ENCODE results near the gene EPHB2.

Gene EPHB2

DNA sequence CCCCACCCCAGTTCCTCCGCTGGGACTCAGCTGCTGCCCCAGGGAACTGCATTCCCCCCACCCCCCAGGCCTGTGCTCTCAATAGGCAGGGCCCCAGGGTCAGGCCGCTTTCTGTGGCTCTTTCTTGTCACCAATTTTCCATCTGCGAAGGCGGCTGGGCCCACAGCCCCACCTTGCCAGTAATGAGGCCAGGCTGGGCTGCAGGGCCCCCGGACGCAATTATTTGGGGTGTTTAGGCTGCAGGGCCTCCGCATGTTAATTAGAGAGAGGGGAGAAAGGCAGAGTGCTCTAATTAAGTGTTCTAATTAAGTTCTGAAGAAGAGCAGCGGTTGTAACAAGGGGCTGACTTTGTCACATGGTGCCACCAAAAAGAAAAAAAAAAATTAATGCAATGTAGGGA lies 71.8 kb downstream of the EPHB2 start:
- no peak for DNase-seq

DNA sequence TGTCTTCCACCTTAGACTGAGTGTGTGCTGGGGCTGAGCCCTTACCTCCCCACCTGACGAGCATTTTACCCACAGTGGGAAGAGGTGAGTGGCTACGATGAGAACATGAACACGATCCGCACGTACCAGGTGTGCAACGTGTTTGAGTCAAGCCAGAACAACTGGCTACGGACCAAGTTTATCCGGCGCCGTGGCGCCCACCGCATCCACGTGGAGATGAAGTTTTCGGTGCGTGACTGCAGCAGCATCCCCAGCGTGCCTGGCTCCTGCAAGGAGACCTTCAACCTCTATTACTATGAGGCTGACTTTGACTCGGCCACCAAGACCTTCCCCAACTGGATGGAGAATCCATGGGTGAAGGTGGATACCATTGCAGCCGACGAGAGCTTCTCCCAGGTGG lies 73.7 kb downstream of the EPHB2 start:
- no peak for DNase-seq

DNA sequence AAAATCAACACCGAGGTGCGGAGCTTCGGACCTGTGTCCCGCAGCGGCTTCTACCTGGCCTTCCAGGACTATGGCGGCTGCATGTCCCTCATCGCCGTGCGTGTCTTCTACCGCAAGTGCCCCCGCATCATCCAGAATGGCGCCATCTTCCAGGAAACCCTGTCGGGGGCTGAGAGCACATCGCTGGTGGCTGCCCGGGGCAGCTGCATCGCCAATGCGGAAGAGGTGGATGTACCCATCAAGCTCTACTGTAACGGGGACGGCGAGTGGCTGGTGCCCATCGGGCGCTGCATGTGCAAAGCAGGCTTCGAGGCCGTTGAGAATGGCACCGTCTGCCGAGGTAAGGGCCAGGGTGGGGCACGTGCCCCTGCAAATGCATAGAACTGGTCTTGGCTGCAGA lies 74.1 kb downstream of the EPHB2 start:
- no peak for DNase-seq

DNA sequence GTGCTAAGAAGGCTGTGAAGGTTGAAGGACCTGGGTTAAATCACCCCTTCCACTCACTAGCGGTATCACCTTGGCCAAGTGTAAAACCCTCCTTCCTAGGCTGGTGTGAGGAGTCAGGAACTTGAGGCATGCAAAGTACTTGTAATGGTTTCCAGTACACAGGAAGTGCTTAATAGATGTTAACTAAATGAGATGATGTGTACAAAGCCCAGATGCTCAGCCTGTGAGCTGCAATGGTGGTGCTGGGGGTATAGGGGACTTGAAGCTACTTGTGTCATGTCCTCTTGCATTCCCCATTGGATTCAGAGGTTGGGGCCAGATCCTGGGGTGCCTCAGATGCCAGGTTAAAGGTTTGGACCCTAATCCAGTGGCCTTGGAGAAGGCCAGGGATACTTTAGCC lies 75.5 kb downstream of the EPHB2 start:
- no peak for DNase-seq

DNA sequence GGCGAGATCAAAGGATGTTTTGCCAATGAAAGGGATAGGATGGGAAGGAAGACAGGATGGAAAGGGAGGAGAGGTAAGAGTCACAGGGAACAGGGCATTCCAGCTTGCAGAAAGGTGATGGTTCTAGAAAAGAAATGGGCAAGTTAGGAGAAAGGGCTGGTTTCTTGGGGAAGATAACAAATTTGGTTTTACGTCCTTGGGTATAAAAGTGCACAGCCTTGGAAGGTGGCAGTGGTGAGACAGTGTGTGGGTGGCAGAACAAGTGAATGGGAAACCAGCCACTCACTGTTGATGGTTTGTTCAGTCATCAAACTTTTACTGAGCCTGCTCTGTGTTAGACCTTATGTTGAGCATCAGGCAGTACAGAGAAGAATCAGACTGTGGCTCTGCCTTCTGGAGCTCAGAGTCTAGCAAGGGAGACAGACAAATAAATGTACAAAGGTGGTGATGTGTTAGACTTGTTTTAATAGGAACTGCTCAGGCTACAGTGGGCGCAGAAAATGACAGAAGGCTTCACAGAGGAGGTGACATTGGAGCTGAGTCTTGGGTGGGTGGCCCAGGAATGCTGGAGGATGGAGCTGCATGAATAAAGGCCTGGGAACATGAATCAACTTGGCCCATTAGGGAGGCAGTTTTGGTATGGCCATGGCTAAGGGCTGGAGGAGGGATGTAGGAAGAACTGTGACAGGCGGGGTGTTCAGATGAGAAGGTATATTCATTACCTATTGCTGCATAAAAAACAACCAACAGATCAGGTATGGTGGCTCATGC lies 76.3 kb downstream of the EPHB2 start:
- no peak for DNase-seq

DNA sequence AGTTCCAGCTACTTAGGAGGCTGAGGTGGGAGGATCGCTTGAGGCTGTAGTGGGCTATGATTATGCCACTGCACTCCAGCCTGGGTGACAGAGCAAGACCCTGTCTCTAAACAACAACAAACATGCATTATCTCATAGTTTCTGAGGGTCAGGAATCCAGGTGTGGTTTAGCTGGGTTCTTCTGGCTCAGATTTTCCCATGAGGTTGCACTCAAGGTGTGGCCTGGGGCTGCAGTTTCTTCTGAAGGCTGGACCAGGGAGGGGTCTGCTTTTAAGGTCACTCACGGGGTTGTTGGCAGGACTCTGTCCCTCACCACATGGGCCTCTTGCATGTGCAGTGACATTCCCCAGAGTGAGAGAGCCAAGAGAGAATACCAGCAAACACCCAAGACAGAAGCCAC lies 77.0 kb downstream of the EPHB2 start:
- no peak for DNase-seq

DNA sequence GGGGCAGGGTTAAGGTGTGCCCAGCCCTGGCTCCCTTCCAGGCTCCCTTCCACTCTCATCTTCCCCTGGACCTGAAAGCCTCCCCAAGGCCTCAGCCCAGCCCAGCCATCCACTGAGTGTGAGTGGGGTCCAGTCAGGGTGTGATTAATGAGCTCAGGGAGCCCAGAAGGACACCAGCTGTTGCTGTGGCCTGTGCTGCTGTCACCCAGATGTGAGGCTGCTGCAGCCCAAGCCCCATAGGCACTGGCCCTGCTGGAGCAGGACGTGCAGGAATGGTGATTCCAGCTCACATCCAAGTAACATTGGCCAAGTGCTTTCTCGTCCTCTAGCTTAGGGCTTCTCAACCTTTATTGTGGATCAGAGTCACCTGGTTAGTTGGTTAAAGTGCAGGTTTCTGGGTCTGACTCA lies 77.6 kb downstream of the EPHB2 start:
- DNase-seq = no peak

DNA sequence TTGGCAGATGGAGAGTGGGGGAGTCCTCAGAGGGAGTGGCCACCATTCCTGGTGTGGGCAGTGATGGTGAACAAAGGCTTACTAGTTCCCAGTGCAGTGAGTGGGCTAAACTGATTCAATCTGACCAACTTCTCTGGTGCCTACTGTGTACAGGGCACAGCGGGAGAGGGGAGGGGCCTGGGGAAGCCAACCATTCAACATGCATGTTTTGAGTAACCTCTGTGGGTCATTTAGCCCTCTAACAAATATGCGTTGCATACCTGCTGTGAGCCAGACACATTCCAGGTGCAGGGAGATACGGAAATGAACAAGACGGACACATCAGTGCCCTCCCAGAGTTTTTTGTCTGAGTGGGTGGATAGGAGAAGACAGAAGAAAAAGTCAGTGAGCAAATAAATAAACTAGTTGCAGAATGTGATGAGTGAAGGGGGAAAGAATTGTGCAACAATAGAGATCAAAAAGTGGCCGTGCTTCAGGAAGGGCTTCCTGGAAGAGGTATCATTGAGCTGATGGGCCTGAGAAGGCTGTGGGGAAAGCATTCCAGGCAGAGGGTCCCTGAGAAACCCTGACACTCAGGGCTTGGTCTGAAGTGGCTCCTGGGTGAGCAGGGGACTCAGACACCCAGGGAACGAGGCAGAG lies 78.8 kb downstream of the EPHB2 start:
- DNase-seq = no peak

DNA sequence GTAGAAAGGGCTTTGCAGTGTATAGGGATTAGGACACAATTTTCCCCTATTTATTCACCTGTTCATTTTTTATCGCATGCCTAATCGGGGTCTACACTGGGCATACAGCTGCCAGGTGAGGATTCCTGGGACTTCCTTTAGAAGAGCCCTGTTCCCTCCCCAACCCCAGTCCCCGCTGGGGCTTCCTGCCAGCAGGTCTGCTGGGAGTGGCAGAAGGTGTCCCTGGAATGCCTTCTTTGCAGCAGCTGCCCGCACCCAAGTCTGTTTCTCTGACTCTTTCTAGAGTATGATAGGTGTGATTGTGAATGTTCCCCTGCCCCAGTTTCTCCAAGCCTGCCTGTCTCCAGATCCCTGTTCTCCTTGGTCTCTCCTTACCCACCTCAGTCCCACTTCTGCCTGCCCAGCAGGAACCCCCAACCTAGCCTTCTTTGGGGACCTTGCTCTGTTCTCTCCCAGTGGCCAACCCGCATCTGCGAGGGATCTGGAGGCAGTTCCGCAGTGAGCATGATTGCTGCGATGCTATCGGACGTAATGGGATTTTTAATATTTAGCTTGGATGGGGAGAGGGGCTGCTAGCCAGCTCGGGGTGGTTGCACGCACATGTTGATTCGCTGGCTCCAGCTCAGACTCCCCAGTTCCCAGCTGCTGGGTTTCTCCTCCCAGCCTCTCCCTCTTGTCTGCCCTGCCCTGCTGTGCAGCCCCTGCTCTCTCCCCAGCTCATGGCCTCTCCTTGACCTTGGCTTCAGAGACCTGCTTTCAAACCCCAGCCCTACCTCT lies 79.8 kb downstream of the EPHB2 start:
- no peak for DNase-seq

DNA sequence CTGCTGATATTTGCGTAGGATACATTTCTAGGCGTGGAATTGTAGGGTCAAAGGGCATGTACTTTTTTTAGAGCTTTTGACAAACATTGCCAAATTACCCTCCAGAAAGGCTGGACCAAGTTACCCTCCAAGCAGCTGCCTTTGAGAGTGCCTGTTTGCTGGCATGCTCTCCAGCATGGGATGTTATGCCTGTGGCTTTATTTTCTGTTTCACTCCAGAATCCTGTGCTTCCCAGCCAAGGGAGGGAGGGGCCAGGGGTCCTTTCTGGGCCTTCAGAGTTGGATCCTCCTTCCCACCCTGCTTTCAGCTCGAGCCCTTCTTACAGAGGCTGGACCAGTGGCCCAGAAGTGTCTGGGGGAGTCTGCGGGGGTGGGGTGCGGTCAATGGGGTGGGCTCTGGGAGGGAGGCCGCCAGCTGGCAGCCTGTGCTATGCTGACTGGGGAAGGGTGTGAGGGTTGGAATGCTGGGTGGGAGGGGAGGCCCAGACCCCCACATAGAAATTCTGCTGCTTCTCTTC lies 81.2 kb downstream of the EPHB2 start:
- DNase-seq = no peak

DNA sequence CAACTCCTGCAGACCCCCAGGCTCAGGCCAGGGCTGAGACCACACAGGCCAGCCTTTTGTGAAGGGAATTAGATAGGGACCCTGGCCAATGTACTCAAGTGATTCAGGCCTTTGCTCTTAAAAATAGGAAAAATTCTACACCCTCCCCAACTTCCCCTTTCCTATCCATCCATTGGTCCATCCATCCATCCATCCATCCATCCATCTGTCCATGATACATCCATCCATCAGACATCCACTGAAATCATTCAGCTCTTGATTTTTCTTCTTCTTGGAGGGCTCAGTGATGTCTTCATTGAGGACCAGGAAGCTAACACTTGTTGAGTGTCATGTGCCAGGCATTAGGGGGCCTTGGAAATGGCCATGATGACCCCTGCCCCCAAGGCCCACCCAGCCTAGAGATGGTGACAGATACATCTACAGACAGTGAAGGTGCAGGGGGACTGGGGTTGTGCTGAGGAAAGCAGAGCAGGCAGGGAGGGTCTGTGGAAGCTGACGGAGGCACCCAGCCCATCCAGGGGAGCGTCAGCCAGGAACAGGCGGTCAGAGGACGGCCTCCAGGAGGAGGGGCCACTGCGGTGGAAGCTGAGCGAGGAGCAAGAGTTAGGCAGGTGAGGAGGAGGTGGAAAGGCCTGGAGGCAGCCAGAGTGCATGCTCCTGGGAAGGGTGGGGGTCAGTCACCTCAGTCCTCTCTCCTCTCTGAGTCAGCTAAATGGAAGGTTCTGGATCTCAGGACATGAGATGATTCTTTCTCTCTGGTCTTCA lies 81.9 kb downstream of the EPHB2 start:
- no peak for DNase-seq

DNA sequence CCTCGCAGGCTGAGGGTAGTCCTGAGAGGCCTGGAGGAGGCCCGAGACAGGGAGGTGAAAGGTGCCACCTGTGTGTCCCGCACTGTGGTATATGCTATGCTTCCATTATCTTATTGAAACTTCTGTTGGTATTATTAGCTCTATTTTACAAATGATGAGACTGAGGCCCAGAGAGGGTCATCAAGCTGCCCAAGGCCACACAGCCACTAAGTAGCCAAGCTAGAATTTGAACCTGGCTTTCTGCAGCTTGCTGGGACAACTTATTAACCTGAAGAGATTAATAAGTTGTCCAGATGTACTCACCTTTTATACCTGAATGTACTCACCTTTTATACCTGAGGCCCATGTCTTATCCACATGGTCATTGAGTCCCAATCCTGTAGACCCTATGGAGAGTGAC lies 83.0 kb downstream of the EPHB2 start:
- no peak for DNase-seq

DNA sequence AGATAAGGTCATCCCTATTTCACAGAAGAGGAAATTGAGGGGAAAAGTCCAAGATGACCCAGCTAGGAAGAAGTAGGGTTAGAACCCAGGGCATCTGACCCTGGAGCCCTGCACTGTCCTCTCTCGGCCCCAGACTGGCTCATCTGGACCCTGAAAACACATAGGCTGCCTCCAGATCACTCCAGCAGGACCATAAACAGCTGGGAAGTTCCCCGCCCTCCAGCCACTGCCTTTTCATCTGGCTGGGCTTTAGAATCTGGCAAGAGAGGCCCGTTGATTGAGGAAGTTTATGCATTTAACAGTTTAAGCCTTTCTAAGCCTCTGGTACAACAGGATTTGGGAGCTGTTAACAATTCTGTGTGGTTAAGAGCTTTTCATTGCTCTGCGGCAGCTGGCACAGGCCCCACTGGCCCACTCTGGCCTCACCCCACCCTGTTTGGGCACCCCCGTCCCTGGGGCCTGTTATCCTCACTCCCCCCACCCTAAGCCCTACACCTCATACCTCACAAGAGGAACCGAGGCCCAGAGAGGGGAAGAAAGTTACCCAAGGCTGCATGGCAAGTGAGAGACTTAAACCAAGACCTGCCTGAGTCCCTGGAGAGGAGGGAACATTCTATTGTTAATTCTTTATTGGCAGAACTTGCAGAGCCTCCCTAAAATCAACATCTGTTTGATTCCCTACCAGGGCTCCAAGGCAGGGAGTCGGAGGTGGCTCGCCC lies 84.2 kb downstream of the EPHB2 start:
- DNase-seq = no peak

DNA sequence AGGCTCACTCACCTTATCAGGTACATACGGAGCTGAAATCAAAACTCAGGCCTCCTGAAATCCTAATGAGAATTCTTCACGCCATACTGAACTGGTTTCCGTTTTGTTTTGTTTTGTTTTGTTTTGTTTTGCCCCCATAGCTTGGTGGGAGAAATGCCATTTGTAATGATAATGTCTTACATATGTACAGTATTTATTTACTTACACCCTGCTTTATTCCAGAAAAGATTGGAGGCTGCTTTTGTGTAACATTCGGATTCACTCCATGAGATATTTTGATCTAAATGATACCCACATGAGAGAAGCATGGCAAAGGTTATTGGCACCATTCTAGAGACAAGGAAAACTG lies 84.7 kb downstream of the EPHB2 start:
- DNase-seq = no peak

DNA sequence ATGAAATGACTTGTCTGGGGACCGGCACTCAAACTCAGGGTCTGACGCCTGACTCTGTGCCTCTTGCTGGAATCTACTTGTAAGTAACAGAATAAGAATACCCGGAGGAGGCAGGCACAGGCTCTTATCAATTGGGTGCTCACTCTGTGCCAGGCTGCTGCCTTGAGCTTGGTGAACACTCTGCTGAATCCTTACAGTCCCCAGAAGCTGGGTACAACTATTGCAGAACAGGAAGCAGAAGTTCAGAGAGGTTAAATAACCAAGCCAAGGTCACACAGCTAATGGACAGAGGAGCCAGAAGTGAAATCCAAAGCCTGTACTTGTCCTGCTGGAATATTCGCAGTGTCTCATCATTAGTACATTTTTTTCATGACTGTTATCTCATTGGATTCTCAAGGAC lies 86.0 kb downstream of the EPHB2 start:
- no peak for DNase-seq

DNA sequence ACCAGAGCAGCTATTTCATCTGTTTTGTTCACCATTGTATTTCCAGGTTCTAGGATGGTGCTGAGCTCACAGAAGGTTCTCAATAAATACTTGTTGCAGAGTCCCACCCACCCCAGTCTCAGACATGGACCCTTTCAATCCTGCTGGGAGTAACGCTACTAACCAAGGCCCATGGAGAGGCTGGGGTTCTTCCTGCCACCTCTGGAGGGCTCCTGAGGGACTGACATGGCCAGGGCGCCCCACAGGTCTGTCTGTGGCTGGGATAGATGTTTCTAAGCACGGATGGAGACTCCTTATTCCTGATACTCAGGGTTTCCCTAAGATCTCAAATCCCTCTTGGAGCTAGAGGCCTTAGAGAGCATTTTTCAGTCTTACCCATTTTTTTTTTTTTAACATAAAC lies 87.4 kb downstream of the EPHB2 start:
- no peak for DNase-seq

DNA sequence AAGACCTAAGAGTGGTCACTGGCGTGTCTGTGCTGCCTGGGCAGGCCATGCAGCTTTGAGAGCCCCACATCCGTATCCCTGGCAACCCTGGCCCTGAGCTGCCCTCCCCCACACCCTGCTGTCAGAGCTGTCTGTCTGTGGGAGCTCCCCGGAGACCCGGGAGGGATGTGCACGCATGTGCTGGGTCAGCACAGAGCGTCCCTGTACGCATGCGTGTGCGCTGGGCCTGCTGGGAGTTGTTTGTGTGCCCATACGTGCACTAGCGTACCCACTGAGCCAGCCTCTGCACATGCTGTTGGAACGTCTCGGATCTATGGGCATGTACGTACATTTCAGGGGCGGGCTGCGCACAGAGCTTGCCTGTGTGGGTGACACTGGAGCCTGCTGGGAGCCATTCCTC lies 89.3 kb downstream of the EPHB2 start:
- DNase-seq = no peak

DNA sequence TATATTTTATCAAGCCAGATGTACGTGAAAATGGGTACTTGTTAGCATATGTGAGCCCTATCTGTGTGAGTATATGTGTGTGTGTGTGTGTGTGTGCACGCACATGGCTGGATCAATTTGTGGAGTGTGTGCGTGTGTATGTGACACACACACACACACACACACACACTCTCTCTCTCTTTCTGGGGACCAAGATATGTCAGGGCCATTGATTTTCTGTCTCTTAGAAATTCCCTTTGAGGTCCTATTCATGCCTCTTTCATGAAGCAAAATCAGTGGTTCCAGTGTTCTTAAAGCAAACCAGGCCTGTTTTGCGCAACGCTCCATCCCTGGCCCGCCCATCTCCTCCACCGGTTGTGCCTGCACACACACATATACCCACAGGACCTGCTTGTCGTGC lies 90.0 kb downstream of the EPHB2 start:
- no peak for DNase-seq

DNA sequence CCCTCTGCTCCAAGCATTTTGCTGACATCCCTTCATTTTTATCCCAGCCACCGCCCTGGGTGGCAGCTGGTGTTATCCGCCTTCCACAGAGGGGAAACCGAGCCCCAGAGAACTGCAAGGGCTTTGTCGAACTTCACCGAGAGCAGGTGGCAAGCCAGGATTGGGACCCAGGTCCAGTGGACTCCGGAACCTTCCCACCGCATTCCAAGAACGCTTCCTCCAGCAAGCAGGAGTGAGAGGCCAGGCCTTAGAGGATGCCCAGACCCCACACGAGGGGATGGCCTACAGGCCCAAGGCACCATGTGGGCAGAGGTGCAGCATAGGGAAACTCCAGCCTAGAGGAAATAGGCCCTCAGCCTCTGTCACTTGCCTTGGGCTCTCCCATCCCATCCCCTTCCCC lies 90.7 kb downstream of the EPHB2 start:
- DNase-seq = no peak

DNA sequence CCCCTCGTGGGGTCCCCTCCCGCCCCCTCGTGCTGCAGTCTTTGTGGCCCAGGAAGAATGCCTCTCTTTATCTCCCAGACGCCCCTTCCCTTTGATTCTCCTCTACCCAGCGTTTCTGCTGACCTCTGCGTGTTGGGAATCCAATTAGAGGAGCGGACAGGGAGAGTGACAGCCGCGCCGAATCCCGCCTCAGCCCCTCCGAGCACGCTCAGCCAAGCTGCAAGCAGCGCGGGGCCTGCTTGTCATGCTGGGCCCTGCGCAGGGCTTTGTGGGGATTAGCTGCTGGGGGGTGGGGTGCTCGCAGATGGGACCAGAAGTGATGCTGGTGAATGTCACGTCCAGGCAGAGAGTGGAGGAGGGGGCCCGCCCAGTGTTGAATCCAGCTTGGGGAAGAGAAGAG lies 91.1 kb downstream of the EPHB2 start:
- DNase-seq = no peak

DNA sequence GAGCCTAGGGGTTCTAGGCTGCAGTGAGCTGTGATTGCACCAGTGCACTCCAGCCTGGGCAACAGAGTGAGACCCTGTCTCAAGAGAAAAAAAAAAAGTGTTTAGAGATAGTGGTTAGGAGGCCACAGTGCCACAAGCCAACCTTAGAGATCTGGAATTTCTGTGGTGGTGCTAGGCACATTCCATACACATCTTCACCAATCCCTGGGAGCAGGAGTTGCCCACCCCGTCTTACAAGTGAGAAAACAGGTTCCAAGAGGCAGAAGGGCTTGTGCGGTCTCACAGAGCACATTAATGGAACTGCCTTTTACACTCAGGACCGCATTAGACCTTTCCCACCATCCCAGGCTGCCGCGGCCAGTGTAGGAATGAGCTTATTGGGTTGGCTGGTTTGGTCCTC lies 93.2 kb downstream of the EPHB2 start:
- no peak for DNase-seq

DNA sequence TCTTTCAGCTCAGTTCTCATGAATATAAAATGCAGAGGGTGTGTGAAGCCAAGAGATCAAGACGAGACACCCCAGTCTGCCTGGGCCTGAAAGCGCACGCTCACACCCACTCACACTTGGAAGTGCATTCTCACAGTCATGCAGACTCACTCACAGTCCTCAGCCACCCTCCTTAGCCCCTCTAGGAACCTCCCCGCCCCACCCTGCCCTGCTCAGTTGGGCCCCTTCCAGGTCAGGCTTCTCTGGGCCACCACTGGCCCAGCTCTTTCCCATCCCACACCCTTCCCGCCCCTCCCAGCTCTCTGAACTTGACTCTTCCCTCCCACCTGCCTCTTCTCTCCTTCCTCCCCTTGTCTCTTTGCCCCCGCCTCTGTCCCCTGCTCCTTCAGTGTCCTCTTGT lies 93.8 kb downstream of the EPHB2 start:
- DNase-seq = no peak
